ENCODE data around the gene MGLL. TPM values are rescaled to one million over a fixed set of nuclear protein-coding genes. Genes with fewer than 3 reads are reported as not detected.

MGLL gene
- total and polyA plus RNA-seq, 10 donors: 11.0 to 134 (median 80.7) TPM

DNA sequence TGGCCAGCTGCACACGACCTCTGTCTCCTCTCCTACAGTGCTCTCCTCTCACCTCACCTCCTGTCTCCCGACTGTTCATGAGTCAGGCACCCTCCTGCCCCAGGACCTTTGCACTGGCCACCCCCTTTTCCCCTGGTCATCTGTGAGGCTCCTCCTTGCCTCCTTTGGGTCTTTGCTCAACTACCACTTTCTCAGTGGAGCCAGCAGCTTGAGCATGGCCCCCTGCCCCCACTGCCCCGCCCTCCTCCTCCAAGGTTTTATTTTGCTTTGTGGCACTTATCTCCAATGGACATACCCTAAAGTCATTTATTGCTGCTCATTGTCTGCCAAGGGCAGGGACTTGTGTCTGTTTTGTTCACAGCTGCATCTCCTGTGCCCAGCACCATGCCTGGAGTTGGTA lies 64.3 kb downstream of the MGLL start:
- peak; percentile 32 for DNase-seq
- intact Hi-C loops (cut with DNase I; ENCODE audit: low total_unique reads): no loop called here
- Histone ChIP-seq H3K36me3 (peaks cover 0 to 8% (median 0%) of the 10 kb centered on the region in 6 donors), H3K9me3 (no peaks in the 10 kb centered on the region), H3K27ac (no peak overlapping the region), H3K27me3 (replicated peaks in 1 of 7) (no peaks in the 10 kb centered on the region), H3K4me1 (peaks cover 21 to 60% (median 45%) of the 10 kb centered on the region in 6 donors), H3K4me3 (no peak overlapping the region)
- WGBS, 5 donors: 77 to 92% (median 86%) methylated on average over 3 of the region's 3 CpGs
- TF ChIP-seq POLR2A (IDR thresholded peaks at IDR 0.05) (no peak), POLR2AphosphoS5 (IDR thresholded peaks at IDR 0.05) (no peak), CTCF (IDR thresholded peaks at IDR 0.05 in 8 of 11, conservative IDR thresholded peaks at IDR 0.05 in 3 of 11) (no peak)

GRCh38 chr3:127755305-127755681 lies 67.0 kb downstream of the MGLL start:
- DNase-seq: peak; percentile 70
- Histone ChIP-seq H3K27me3 (replicated peaks in 1 of 7) (no peaks in the 10 kb centered on the region), H3K36me3 (peaks cover 0 to 8% (median 0%) of the 10 kb centered on the region in 6 donors), H3K4me1 (peaks cover 0 to 44% (median 30%) of the 10 kb centered on the region in 6 donors), H3K9me3 (no peaks in the 10 kb centered on the region), H3K4me3 (peak overlapping the region in 1 of 8 donors; percentile 51), H3K27ac (peak overlapping the region in 4 of 8 donors; percentile 66 to 81 (median 70))
- intact Hi-C loops (cut with DNase I; ENCODE audit: low total_unique reads): no loop called here
- no peak for TF ChIP-seq CTCF (IDR thresholded peaks at IDR 0.05 in 8 of 11, conservative IDR thresholded peaks at IDR 0.05 in 3 of 11)
- TF ChIP-seq POLR2AphosphoS5 (IDR thresholded peaks at IDR 0.05): no peak
- no peak for TF ChIP-seq POLR2A (IDR thresholded peaks at IDR 0.05)
- WGBS, 5 donors: 67 to 77% (median 72%) methylated on average over 11 to 12 of the region's 12 CpGs

- peak; percentile 72 for DNase-seq
These were observed 67.7 kb downstream of the MGLL start for GRCh38 chr3:127754411-127755304.

More at GRCh38 chr3:127754411-127755304, 67.7 kb downstream of the MGLL start:
- Histone ChIP-seq H3K36me3 (peaks cover 0 to 7% (median 0%) of the 10 kb centered on the region in 6 donors), H3K27me3 (replicated peaks in 1 of 7) (no peaks in the 10 kb centered on the region), H3K4me3 (peak overlapping the region in 2 of 8 donors; percentile 6 to 51), H3K27ac (peak overlapping the region in 6 of 8 donors; percentile 3 to 81 (median 67)), H3K9me3 (no peaks in the 10 kb centered on the region), H3K4me1 (peaks cover 3 to 51% (median 34%) of the 10 kb centered on the region in 6 donors)
- intact Hi-C loops (cut with DNase I; ENCODE audit: low total_unique reads): no loop called here
- TF ChIP-seq POLR2A (IDR thresholded peaks at IDR 0.05) (no peak), CTCF (IDR thresholded peaks at IDR 0.05 in 8 of 11, conservative IDR thresholded peaks at IDR 0.05 in 3 of 11) (no peak), POLR2AphosphoS5 (IDR thresholded peaks at IDR 0.05) (no peak)
- WGBS, 5 donors: 52 to 61% (median 55%) methylated on average over 28 to 34 of the region's 34 CpGs
